ENCODE measurements around the gene PRSS1. TPM values are rescaled to one million over a fixed set of nuclear protein-coding genes. Genes with fewer than 3 reads are reported as not detected.
"Not testable (repeated sequence)": the region's sequence is repeated elsewhere in the genome, so short reads cannot be mapped to it uniquely, and the experiment has no call there.

PRSS1 gene
- total and polyA plus RNA-seq, 2 donors (not counting 1 experiment from before 2014, with no cell fraction given) = not detected

DNA sequence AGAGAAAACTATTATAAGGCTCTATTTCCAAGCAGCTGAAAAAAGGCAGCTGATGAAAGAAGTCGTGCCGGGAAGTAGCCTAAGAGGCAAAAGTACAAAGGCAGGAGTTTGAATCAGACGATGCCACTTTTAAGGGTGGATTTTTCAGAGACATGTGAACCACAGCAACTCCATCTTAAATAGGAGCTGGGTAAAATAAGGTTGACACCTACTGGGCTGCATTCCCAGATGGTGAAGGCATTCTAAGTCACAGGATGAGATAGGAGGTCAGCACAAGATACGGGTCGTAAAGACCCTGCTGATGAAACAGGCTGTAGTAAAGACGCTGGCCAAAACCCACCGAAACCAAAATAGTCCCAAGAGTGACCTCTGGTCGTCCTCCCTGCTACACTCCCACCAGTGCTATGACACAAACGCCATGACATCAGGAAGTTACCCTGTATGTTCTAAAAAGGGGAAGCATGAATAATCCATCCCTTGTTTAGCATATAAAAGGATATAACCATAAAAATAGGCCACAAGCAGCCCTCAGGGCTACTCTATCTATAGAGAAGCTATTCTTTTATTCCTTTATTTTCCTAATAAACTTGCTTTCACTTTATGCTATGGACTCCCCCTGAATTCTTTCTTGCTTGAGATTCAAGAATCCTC is 45.5 kb upstream of the PRSS1 start:
- TF ChIP-seq, protein P1, sequence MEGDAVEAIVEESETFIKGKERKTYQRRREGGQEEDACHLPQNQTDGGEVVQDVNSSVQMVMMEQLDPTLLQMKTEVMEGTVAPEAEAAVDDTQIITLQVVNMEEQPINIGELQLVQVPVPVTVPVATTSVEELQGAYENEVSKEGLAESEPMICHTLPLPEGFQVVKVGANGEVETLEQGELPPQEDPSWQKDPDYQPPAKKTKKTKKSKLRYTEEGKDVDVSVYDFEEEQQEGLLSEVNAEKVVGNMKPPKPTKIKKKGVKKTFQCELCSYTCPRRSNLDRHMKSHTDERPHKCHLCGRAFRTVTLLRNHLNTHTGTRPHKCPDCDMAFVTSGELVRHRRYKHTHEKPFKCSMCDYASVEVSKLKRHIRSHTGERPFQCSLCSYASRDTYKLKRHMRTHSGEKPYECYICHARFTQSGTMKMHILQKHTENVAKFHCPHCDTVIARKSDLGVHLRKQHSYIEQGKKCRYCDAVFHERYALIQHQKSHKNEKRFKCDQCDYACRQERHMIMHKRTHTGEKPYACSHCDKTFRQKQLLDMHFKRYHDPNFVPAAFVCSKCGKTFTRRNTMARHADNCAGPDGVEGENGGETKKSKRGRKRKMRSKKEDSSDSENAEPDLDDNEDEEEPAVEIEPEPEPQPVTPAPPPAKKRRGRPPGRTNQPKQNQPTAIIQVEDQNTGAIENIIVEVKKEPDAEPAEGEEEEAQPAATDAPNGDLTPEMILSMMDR (IDR thresholded peaks at IDR 0.05) = no peak
- TF ChIP-seq EZH2 (IDR thresholded peaks at IDR 0.05; ENCODE audit: borderline replicate concordance, insufficient read depth, low read depth, low read length, poor library complexity, severe bottlenecking) = no peak

DNA sequence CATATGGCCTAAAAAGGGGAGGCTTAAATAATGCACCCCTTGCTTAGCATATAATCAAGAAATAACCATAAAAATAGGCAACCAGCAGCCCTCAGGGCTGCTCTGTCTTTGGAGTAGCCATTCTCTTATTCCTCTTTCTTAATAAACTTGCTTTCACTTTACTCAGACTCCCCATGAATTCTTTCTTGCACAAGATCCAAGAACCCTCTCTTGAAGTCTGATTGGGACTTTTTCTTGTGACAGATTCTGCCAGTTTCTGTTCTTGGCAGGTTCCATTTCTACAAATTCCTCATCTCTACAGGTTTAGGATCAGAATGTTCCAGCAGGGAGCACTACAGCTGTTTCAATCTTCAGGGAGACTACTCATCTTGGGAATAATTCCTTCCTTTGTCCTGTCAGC is 40.5 kb upstream of the PRSS1 start:
- H4K20me1 ChIP-seq (ENCODE audit: control insufficient read depth, insufficient read depth, low read length, poor library complexity, severe bottlenecking); H3K36me3 ChIP-seq (replicated peaks in 1 of 2; ENCODE audit: control extremely low read depth in 1 of 2, control insufficient read depth in 1 of 2, extremely low read depth in 1 of 2, insufficient read depth in 2 of 2, low read length in 1 of 2); H3K4me3 ChIP-seq (ENCODE audit: control extremely low read depth in 1 of 5, extremely low read depth in 1 of 5, insufficient read depth in 1 of 5, low read depth in 2 of 5, low read length in 4 of 5); POLR2A ChIA-PET; H3K4me1 Mint-ChIP-seq; H3K9me3 ChIP-seq (ENCODE audit: control extremely low read depth in 1 of 3, control insufficient read depth in 2 of 3, insufficient read depth in 1 of 3, low read length in 2 of 3); H3K79me2 ChIP-seq (ENCODE audit: control insufficient read depth, insufficient read depth, low read length); H3K9ac ChIP-seq (ENCODE audit: low read length); H3K4me2 ChIP-seq (replicated peaks; ENCODE audit: low read depth, low read length, poor library complexity, severe bottlenecking); H3K9me3 Mint-ChIP-seq (ENCODE audit: insufficient read depth); ATAC-seq (ENCODE audit: low read depth); H3K27me3 Mint-ChIP-seq; H3K27me3 ChIP-seq (replicated peaks in 1 of 4; ENCODE audit: control extremely low read depth in 1 of 4, control insufficient read depth in 3 of 4, insufficient read depth in 4 of 4, low read length in 3 of 4); H3K27ac ChIP-seq (ENCODE audit: low read length in 2 of 2); H3K4me1 ChIP-seq (ENCODE audit: control insufficient read depth in 2 of 2, insufficient read depth in 2 of 2, low read length in 2 of 2); DNase-seq; H3K4me3 Mint-ChIP-seq; H2AFZ ChIP-seq (ENCODE audit: insufficient read depth, low read depth, low read length, poor library complexity, severe bottlenecking); H3K27ac Mint-ChIP-seq; intact Hi-C loops (cut with micrococcal nuclease): not testable (repeated sequence)
- CTCF ChIA-PET = interaction anchor here (1.0 to 12.7 kb wide), 4 partner anchors 74 to 127 kb away, joined by 3 to 288 read pairs (median 112); no protein-coding TSS in a partner anchor

More for the DNA sequence above, 45.5 kb upstream of the PRSS1 start:
- H3K27me3 ChIP-seq (replicated peaks in 1 of 4; ENCODE audit: control extremely low read depth in 1 of 4, control insufficient read depth in 3 of 4, insufficient read depth in 4 of 4, low read length in 3 of 4) = peaks cover 0 to 3% (median 0%) of the 10 kb centered on the region in 4 experiments
- H3K27me3 Mint-ChIP-seq = peaks cover 7% of the 10 kb centered on the region
- no peak overlapping the region for H3K9ac ChIP-seq (ENCODE audit: low read length)
- H3K4me1 ChIP-seq (ENCODE audit: control insufficient read depth in 2 of 2, insufficient read depth in 2 of 2, low read length in 2 of 2) = no peaks in the 10 kb centered on the region
- ATAC-seq (ENCODE audit: low read depth) = no peak
- H2AFZ ChIP-seq (ENCODE audit: insufficient read depth, low read depth, low read length, poor library complexity, severe bottlenecking) = no peak overlapping the region
- 76% methylated on average over 5 of the region's 9 CpGs for WGBS (ENCODE audit: insufficient coverage)
- H3K9me3 Mint-ChIP-seq (ENCODE audit: insufficient read depth) = no peaks in the 10 kb centered on the region
- peaks cover 2% of the 10 kb centered on the region for H3K4me1 Mint-ChIP-seq
- H3K4me3 Mint-ChIP-seq = no peak overlapping the region
- H3K4me3 ChIP-seq (ENCODE audit: control extremely low read depth in 1 of 5, extremely low read depth in 1 of 5, insufficient read depth in 1 of 5, low read depth in 2 of 5, low read length in 4 of 5) = no peak overlapping the region
- no peaks in the 10 kb centered on the region for H3K36me3 ChIP-seq (replicated peaks in 1 of 2; ENCODE audit: control extremely low read depth in 1 of 2, control insufficient read depth in 1 of 2, extremely low read depth in 1 of 2, insufficient read depth in 2 of 2, low read length in 1 of 2)
- no peaks in the 10 kb centered on the region for H3K79me2 ChIP-seq (ENCODE audit: control insufficient read depth, insufficient read depth, low read length)
- no peaks in the 10 kb centered on the region for H4K20me1 ChIP-seq (ENCODE audit: control insufficient read depth, insufficient read depth, low read length, poor library complexity, severe bottlenecking)
- intact Hi-C loops (cut with micrococcal nuclease) = no loop called here
- no peaks in the 10 kb centered on the region for H3K9me3 ChIP-seq (ENCODE audit: control extremely low read depth in 1 of 3, control insufficient read depth in 2 of 3, insufficient read depth in 1 of 3, low read length in 2 of 3)
- no peak for DNase-seq
- no peak overlapping the region for H3K27ac Mint-ChIP-seq
- no peak overlapping the region for H3K4me2 ChIP-seq (replicated peaks; ENCODE audit: low read depth, low read length, poor library complexity, severe bottlenecking)
- no peak overlapping the region for H3K27ac ChIP-seq (ENCODE audit: low read length in 2 of 2)
- ChIA-PET CTCF (interaction anchor here (1.3 kb wide), 1 partner anchor 10 kb away, joined by 4 read pairs; no protein-coding TSS in a partner anchor), POLR2A (no interaction called here)

Measured in B cell (primary cell).